Smooth muscle cell (in vitro differentiated cells): ENCODE data around the gene SIPA1. TPM values are rescaled to one million over a fixed set of nuclear protein-coding genes. Genes with fewer than 3 reads are reported as not detected.

Experiments
- DNase-seq: peaks from one replicate; lab custom pipeline; 2025; ENCODE audit not compliant: unreplicated experiment; lab: John Stamatoyannopoulos, UW
- H2AFZ ChIP-seq: fragments of 200-600 bp; sonication (generic); 2 replicates; pipeline ENCODE4 v1.6.0; 2016; ENCODE audit warnings: antibody characterized with exemption, low read depth, mild to moderate bottlenecking
- H3F3A ChIP-seq: fragments of 200-600 bp; sonication (generic); 2 replicates; pipeline ENCODE4 v1.6.0; 2017; ENCODE audit warnings: antibody characterized with exemption, low read depth
- H3K27ac ChIP-seq: fragments of 200-600 bp; sonication (generic); 2 replicates; pipeline ENCODE4 v1.5.1; 2016; ENCODE audit warnings: low read depth, mild to moderate bottlenecking
- H3K27me3 ChIP-seq: fragments of 200-600 bp; sonication (generic); 2 replicates; pipeline ENCODE4 v1.6.1; 2016; ENCODE audit warnings: low read depth, mild to moderate bottlenecking
- H3K36me3 ChIP-seq: fragments of 200-600 bp; sonication (generic); 2 replicates; pipeline ENCODE4 v1.5.1; 2016; ENCODE audit warnings: low read depth
- H3K4me1 ChIP-seq: fragments of 200-600 bp; sonication (generic); 2 replicates; pipeline ENCODE4 v1.5.1; 2016; ENCODE audit warnings: low read depth
- H3K4me2 ChIP-seq: fragments of 200-600 bp; sonication (generic); 2 replicates; pipeline ENCODE4 v1.6.0; 2016; ENCODE audit warnings: mild to moderate bottlenecking
- H3K4me3 ChIP-seq: fragments of 200-600 bp; sonication (generic); 2 replicates; pipeline ENCODE4 v1.5.1; 2016; ENCODE audit warnings: mild to moderate bottlenecking
- H3K79me2 ChIP-seq: fragments of 200-600 bp; sonication (generic); 2 replicates; pipeline ENCODE4 v1.6.0; 2016; ENCODE audit warnings: low read depth, mild to moderate bottlenecking
- H3K9ac ChIP-seq: fragments of 200-600 bp; sonication (generic); 2 replicates; pipeline ENCODE4 v1.6.0; 2016; ENCODE audit warnings: low read depth
- H3K9me3 ChIP-seq: fragments of 200-600 bp; sonication (generic); replicated peaks from 2 replicates; pipeline ENCODE4 v1.5.1; 2016; ENCODE audit warnings: low read depth
- H4K20me1 ChIP-seq: fragments of 200-600 bp; sonication (generic); 2 replicates; pipeline ENCODE4 v1.6.0; 2016; ENCODE audit warnings: low read depth
- CTCF ChIP-seq: fragments of 200-600 bp; sonication (generic); IDR thresholded peaks from 2 replicates; pipeline ENCODE4 v1.5.1; 2017; ENCODE audit warnings: borderline replicate concordance, mild to moderate bottlenecking, antibody characterized with exemption; ENCODE audit not compliant: insufficient read depth, poor library complexity, severe bottlenecking
- WGBS: methylation state at CpG from one replicate; pipeline ENCODE4 v1.1.7; 2016; ENCODE audit warnings: low lambda C conversion rate; 5-methylcytosine and 5-hydroxymethylcytosine counted together
- polyA plus RNA-seq: library from polyadenylated mRNA; unstranded; fragments of >200 nt; fragmentation: Nextera tagmentation; extraction: Ambion mirVana; gene quantifications from 2 replicates; pipeline ENCODE4 v1.2.1, GENCODE V29; 2016
- total RNA-seq: library from RNA; depleted of rRNA; stranded (reverse); fragments of >200 nt; gene quantifications from 2 replicates; pipeline ENCODE4 v1.2.3, GENCODE V29; 2014

The SIPA1 gene
- total and polyA plus RNA-seq, 2 experiments from 2014 or later, result 9.8 to 67.6 TPM

GRCh38 chr11:65599216-65599954 is 38.5 kb upstream of the SIPA1 start:
- WGBS, result 97% methylated on average over 35 of the region's 49 CpGs
- Histone ChIP-seq H2AFZ (no peak overlapping the region), H3K9me3 (no peaks in the 10 kb centered on the region), H3K36me3 (no peaks in the 10 kb centered on the region), H3F3A (no peaks in the 10 kb centered on the region), H3K9ac (no peak overlapping the region), H3K27ac (no peak overlapping the region), H3K4me2 (no peak overlapping the region), H3K4me1 (no peaks in the 10 kb centered on the region), H4K20me1 (no peaks in the 10 kb centered on the region), H3K79me2 (no peaks in the 10 kb centered on the region), H3K4me3 (no peak overlapping the region), H3K27me3 (no peaks in the 10 kb centered on the region)
- DNase-seq, result no peak
- no peak for TF ChIP-seq CTCF

GRCh38 chr11:65599955-65600246 is 38.0 kb upstream of the SIPA1 start:
- no peaks in the 10 kb centered on the region for H3K36me3 ChIP-seq
- H3K79me2 ChIP-seq, result no peaks in the 10 kb centered on the region
- no peak for TF ChIP-seq CTCF
- no peak overlapping the region for H3K4me2 ChIP-seq
- no peak overlapping the region for H3K4me3 ChIP-seq
- H4K20me1 ChIP-seq, result no peaks in the 10 kb centered on the region
- H3K27me3 ChIP-seq, result no peaks in the 10 kb centered on the region
- DNase-seq, result no peak
- H2AFZ ChIP-seq, result no peak overlapping the region
- no peak overlapping the region for H3K9ac ChIP-seq
- H3F3A ChIP-seq, result no peaks in the 10 kb centered on the region
- H3K27ac ChIP-seq, result no peak overlapping the region
- no peaks in the 10 kb centered on the region for H3K4me1 ChIP-seq
- H3K9me3 ChIP-seq, result no peaks in the 10 kb centered on the region
- 99% methylated on average over 6 of the region's 6 CpGs for WGBS

GRCh38 chr11:65604258-65604657 is 33.6 kb upstream of the SIPA1 start:
- no peak for TF ChIP-seq CTCF
- H3K9me3 ChIP-seq, result no peaks in the 10 kb centered on the region
- H3K4me3 ChIP-seq, result no peak overlapping the region
- peaks cover 3% of the 10 kb centered on the region for H3K36me3 ChIP-seq
- no peak overlapping the region for H3K9ac ChIP-seq
- H3K27me3 ChIP-seq, result no peaks in the 10 kb centered on the region
- H4K20me1 ChIP-seq, result peaks cover 28% of the 10 kb centered on the region
- DNase-seq, result no peak
- 100% methylated on average over 1 of the region's 1 CpG for WGBS
- no peak overlapping the region for H3K27ac ChIP-seq
- H3K4me2 ChIP-seq, result no peak overlapping the region
- H3K79me2 ChIP-seq, result no peaks in the 10 kb centered on the region
- H2AFZ ChIP-seq, result no peak overlapping the region
- peaks cover 9% of the 10 kb centered on the region for H3K4me1 ChIP-seq
- peaks cover 5% of the 10 kb centered on the region for H3F3A ChIP-seq

GRCh38 chr11:65606876-65607613 is 30.9 kb upstream of the SIPA1 start:
- H3K27ac ChIP-seq, result peak overlapping the region; percentile 41
- peaks cover 12% of the 10 kb centered on the region for H3K4me1 ChIP-seq
- peaks cover 3% of the 10 kb centered on the region for H3K36me3 ChIP-seq
- no peaks in the 10 kb centered on the region for H3K9me3 ChIP-seq
- peak; percentile 92 for DNase-seq
- H3K4me2 ChIP-seq, result peak overlapping the region; percentile 79
- peaks cover 11% of the 10 kb centered on the region for H3K79me2 ChIP-seq
- H3K4me3 ChIP-seq, result peak overlapping the region; percentile 27
- no peak overlapping the region for H3K9ac ChIP-seq
- H3F3A ChIP-seq, result peaks cover 5% of the 10 kb centered on the region
- no peaks in the 10 kb centered on the region for H3K27me3 ChIP-seq
- WGBS, result 6% methylated on average over 66 of the region's 67 CpGs
- peaks cover 56% of the 10 kb centered on the region for H4K20me1 ChIP-seq
- no peak overlapping the region for H2AFZ ChIP-seq
- TF ChIP-seq CTCF, result no peak
